MM.1S (cell line): ENCODE data around the gene SSBP4.
"Not testable (repeated sequence)": the region's sequence is repeated elsewhere in the genome, so short reads cannot be mapped to it uniquely, and the experiment has no call there.

Source experiments
- DNase-seq: peaks from one replicate; pipeline ENCODE4 v3.0.0-alpha.2; 2015
- H2AFZ ChIP-seq: fragments of 300-600 bp; sonication (generic); 2 replicates; pipeline ENCODE4 v1.6.0; 2016; ENCODE audit warnings: antibody characterized with exemption, low read length
- H3F3A ChIP-seq: fragments of 300-600 bp; sonication (generic); 2 replicates; pipeline ENCODE4 v1.6.1; 2016; ENCODE audit warnings: mild to moderate bottlenecking, antibody characterized with exemption, low read length, moderate library complexity, mixed read lengths; ENCODE audit not compliant: insufficient read depth
- H3K27ac ChIP-seq: fragments of 300-600 bp; sonication (generic); 2 replicates; pipeline ENCODE4 v1.5.1; 2016; ENCODE audit warnings: mild to moderate bottlenecking, low read length
- H3K27me3 ChIP-seq: fragments of 300-600 bp; sonication (generic); replicated peaks from 2 replicates; pipeline ENCODE4 v1.6.0; 2016; ENCODE audit warnings: low read length; ENCODE audit not compliant: insufficient read depth
- H3K36me3 ChIP-seq: fragments of 300-600 bp; sonication (generic); replicated peaks from 2 replicates; pipeline ENCODE4 v1.6.1; 2016; ENCODE audit warnings: mild to moderate bottlenecking, low read length, mixed read lengths; ENCODE audit not compliant: insufficient read depth
- H3K4me1 ChIP-seq: fragments of 300-600 bp; sonication (generic); 2 replicates; pipeline ENCODE4 v1.6.1; 2016; ENCODE audit warnings: low read length, mixed read lengths
- H3K4me2 ChIP-seq: fragments of 300-600 bp; sonication (generic); 2 replicates; pipeline ENCODE4 v1.6.0; 2016; ENCODE audit warnings: low read depth, low read length
- H3K4me3 ChIP-seq: fragments of 300-600 bp; sonication (generic); 2 replicates; pipeline ENCODE4 v1.5.1; 2016; ENCODE audit warnings: low read length, mixed read lengths
- H3K79me2 ChIP-seq: fragments of 300-600 bp; sonication (generic); 2 replicates; pipeline ENCODE4 v1.6.1; 2016; ENCODE audit warnings: mixed run types, low read length, mixed read lengths
- H3K9ac ChIP-seq: fragments of 300-600 bp; sonication (generic); 2 replicates; pipeline ENCODE4 v1.6.1; 2016; ENCODE audit warnings: low read length, mixed read lengths
- H3K9me2 ChIP-seq: fragments of 300-600 bp; sonication (generic); replicated peaks from 2 replicates; pipeline ENCODE4 v1.6.1; 2016; ENCODE audit warnings: mild to moderate bottlenecking, low read length, mixed read lengths; ENCODE audit not compliant: insufficient read depth
- H3K9me3 ChIP-seq: fragments of 300-600 bp; sonication (generic); replicated peaks from 2 replicates; pipeline ENCODE4 v1.6.1; 2016; ENCODE audit warnings: mild to moderate bottlenecking, low read length, mixed read lengths; ENCODE audit not compliant: insufficient read depth
- H4K20me1 ChIP-seq: fragments of 300-600 bp; sonication (generic); 2 replicates; pipeline ENCODE4 v1.6.1; 2016; ENCODE audit warnings: mild to moderate bottlenecking, low read length, moderate library complexity, mixed read lengths; ENCODE audit not compliant: insufficient read depth
- EZH2 ChIP-seq: fragments of 300-600 bp; sonication (generic); optimal IDR thresholded peaks from 2 replicates; pipeline ENCODE3; 2017; ENCODE audit warnings: low read depth, mild to moderate bottlenecking, antibody characterized with exemption, low read length, mixed read lengths
- EZH2phosphoT487 ChIP-seq: fragments of 300-600 bp; sonication (generic); IDR thresholded peaks from 2 replicates; pipeline ENCODE4 v1.6.1; 2018; ENCODE audit warnings: antibody characterized with exemption, low read length
- TF ChIP-seq, protein P1 (sequence below): fragments of 300-600 bp; sonication (generic); IDR thresholded peaks from 2 replicates; pipeline ENCODE4 v1.5.1; 2016; ENCODE audit warnings: antibody characterized with exemption, low read length, mixed read lengths

Gene SSBP4

DNA sequence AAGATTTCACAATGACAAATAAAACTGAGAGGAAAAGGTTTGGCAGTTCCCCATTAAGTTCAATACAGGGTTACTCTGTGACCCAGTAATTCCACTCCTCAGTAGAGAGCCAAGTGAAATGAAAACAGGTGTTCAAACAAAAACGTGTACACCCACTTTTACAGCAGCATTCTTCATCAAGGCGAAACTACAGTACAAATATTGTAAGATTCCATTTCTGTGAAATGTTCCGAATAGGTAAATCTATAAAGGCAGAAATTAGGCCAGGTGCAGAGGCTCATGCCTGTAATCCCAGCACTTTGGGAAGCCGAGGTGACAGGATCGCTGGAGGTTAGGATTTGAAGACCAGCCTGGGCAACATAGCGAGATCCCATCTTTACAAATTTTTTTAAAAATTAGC lies 42.2 kb upstream of the SSBP4 start:
- Histone ChIP-seq H3K27ac (no peak overlapping the region), H3K4me1 (peaks cover 6% of the 10 kb centered on the region), H3K9me3 (no peaks in the 10 kb centered on the region), H3K36me3 (no peaks in the 10 kb centered on the region), H3K4me2 (no peak overlapping the region), H3K79me2 (no peaks in the 10 kb centered on the region), H3F3A (no peaks in the 10 kb centered on the region), H4K20me1 (no peaks in the 10 kb centered on the region), H3K9ac (no peak overlapping the region), H3K4me3 (no peak overlapping the region), H3K27me3 (no peaks in the 10 kb centered on the region), H2AFZ (no peak overlapping the region), H3K9me2 (no peaks in the 10 kb centered on the region)
- no peak for TF ChIP-seq EZH2phosphoT487
- TF ChIP-seq, protein P1, sequence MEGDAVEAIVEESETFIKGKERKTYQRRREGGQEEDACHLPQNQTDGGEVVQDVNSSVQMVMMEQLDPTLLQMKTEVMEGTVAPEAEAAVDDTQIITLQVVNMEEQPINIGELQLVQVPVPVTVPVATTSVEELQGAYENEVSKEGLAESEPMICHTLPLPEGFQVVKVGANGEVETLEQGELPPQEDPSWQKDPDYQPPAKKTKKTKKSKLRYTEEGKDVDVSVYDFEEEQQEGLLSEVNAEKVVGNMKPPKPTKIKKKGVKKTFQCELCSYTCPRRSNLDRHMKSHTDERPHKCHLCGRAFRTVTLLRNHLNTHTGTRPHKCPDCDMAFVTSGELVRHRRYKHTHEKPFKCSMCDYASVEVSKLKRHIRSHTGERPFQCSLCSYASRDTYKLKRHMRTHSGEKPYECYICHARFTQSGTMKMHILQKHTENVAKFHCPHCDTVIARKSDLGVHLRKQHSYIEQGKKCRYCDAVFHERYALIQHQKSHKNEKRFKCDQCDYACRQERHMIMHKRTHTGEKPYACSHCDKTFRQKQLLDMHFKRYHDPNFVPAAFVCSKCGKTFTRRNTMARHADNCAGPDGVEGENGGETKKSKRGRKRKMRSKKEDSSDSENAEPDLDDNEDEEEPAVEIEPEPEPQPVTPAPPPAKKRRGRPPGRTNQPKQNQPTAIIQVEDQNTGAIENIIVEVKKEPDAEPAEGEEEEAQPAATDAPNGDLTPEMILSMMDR: no peak
- TF ChIP-seq EZH2: no peak
- no peak for DNase-seq

DNA sequence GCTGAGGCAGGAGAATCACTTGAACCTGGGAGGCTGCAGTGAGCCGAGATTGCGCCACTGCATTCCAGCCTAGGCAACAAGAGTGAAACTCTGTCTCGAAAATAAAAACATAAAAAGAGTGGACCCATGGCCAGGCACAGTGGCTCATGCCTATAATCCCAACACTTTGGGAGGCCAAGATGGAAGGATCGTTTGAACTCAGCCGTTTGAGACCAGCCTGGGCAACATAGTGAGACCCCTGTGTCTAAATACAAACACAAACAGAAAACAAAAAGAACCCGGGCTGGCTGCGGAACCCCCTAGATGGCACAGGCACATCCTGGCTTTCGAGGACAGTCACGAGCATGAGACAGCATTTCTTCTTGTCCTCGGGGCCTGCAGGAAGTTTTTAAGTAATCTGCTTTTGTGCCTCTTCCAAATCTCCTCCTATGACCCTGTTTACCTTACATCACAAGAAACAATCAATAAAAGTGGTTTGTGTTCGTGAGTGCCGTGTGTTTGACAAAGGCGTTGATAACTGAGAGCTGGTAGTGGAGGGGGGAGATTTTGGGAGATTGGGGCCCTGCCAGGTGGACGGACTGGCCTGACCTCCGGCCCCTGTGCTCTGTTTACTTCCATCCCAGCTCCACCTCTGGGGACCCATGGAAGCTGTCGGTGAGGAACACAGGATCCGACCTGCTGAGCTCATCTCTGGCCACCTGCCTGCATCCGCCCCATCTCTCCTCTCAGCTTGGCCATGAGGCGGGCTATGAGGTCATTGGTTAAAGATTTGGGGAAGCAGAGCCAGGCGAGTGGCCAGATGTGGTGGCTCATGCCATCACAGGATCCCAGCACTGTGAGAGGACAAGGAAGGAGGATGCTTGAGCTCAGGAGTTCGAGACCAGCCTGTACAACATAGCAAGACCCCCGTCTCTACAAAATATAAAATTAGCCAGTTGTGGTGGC lies 39.1 kb upstream of the SSBP4 start:
- Histone ChIP-seq H3K4me3 (no peak overlapping the region), H3K27ac (no peak overlapping the region), H3K79me2 (no peaks in the 10 kb centered on the region), H3K9me3 (no peaks in the 10 kb centered on the region), H4K20me1 (no peaks in the 10 kb centered on the region), H3K9ac (no peak overlapping the region), H3K9me2 (no peaks in the 10 kb centered on the region), H3K4me2 (no peak overlapping the region), H3F3A (no peaks in the 10 kb centered on the region), H2AFZ (no peak overlapping the region), H3K36me3 (no peaks in the 10 kb centered on the region), H3K4me1 (no peaks in the 10 kb centered on the region), H3K27me3 (peaks cover 13% of the 10 kb centered on the region)
- no peak for DNase-seq
- TF ChIP-seq EZH2 (no peak), EZH2phosphoT487 (no peak)
- TF ChIP-seq, protein P1: no peak

DNA sequence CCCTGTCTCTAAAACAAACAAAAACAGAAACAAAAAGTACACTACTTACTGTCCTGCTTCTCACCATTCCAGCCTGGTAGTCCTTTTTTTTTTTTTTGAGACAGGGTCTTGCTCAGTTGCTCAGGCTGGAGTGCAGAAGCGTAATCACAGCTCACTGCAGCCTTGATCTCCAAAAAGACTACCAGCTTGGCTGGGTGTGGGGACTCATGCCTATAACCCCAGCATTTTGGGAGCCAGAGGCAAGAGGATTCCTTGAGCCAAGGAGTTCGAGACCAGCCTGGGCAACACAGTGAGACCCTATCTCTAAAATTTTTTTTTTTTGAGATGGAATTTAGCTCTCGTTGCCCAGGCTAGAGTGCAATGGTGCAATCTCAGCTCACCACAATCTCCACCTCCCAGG lies 38.4 kb upstream of the SSBP4 start:
- Histone ChIP-seq H3K9ac (no peak overlapping the region), H3K9me3 (no peaks in the 10 kb centered on the region), H3F3A (no peaks in the 10 kb centered on the region), H3K79me2 (no peaks in the 10 kb centered on the region), H3K4me1 (no peaks in the 10 kb centered on the region), H4K20me1 (no peaks in the 10 kb centered on the region), H3K27ac (no peak overlapping the region), H3K4me2 (no peak overlapping the region), H2AFZ (no peak overlapping the region), H3K36me3 (no peaks in the 10 kb centered on the region), H3K27me3 (peaks cover 20% of the 10 kb centered on the region), H3K4me3 (no peak overlapping the region), H3K9me2 (no peaks in the 10 kb centered on the region)
- TF ChIP-seq EZH2 (no peak), EZH2phosphoT487 (no peak)
- TF ChIP-seq, protein P1: no peak
- no peak for DNase-seq

DNA sequence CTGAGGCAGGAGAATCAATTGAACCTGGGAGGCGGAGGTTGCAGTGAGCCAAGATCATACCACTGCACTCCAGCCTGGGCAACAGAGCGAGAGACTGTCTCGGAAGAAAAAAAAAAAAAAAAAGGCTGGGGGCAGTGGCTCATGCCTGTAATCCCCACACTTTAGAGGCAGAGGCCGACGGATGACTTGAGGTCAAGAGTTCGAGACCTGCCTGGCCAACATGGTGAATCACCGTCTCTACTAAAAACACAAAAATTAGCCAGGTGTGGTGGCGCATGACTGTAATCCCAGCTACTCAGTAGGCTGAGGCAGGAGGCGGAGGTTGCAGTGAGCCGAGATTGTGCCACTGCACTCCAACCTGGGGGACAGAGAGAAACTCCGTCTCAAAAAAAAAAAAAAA lies 35.6 kb upstream of the SSBP4 start:
- H3K79me2 ChIP-seq, H3K9ac ChIP-seq, H3K9me2 ChIP-seq, H3K4me2 ChIP-seq, DNase-seq, H2AFZ ChIP-seq, H3K4me3 ChIP-seq, H3F3A ChIP-seq, H4K20me1 ChIP-seq, H3K36me3 ChIP-seq, H3K27ac ChIP-seq, H3K9me3 ChIP-seq, H3K4me1 ChIP-seq: not testable (repeated sequence)
- peaks cover 45% of the 10 kb centered on the region for H3K27me3 ChIP-seq
